ENCODE results near the gene NUTF2.
"Not testable (repeated sequence)": the region's sequence is repeated elsewhere in the genome, so short reads cannot be mapped to it uniquely, and the experiment has no call there.

Gene NUTF2

DNA sequence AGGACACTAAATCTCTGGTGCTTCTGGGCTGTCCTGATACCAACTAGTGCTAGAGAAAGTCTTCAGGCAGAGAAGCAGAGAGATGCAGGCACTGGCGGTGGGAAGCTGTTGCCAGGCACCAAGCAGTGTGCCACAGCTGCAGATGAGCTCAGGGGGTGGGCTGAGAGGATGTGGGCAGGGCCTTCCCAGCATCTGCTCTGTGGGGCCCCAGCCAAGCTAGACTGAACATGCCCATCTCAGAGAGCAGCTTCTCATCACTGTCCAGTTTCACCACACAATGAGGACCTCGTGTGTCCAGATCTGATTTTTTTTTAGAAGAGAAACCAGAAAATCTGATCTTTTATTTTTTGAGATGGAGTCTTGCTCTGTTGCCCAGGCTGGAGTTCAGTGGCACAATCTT, 63.4 kb downstream of the NUTF2 start:
- no peaks in the 10 kb centered on the region for H3K36me3 ChIP-seq (ENCODE audit: control insufficient read depth, insufficient read depth, low read length)
- peaks cover 75% of the 10 kb centered on the region for H3K79me2 ChIP-seq
- H3K4me2 ChIP-seq (ENCODE audit: low read length): no peak overlapping the region
- TF ChIP-seq, protein P1, sequence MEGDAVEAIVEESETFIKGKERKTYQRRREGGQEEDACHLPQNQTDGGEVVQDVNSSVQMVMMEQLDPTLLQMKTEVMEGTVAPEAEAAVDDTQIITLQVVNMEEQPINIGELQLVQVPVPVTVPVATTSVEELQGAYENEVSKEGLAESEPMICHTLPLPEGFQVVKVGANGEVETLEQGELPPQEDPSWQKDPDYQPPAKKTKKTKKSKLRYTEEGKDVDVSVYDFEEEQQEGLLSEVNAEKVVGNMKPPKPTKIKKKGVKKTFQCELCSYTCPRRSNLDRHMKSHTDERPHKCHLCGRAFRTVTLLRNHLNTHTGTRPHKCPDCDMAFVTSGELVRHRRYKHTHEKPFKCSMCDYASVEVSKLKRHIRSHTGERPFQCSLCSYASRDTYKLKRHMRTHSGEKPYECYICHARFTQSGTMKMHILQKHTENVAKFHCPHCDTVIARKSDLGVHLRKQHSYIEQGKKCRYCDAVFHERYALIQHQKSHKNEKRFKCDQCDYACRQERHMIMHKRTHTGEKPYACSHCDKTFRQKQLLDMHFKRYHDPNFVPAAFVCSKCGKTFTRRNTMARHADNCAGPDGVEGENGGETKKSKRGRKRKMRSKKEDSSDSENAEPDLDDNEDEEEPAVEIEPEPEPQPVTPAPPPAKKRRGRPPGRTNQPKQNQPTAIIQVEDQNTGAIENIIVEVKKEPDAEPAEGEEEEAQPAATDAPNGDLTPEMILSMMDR (IDR thresholded peaks at IDR 0.05): no peak
- no peaks in the 10 kb centered on the region for H3K27me3 ChIP-seq (ENCODE audit: control insufficient read depth, insufficient read depth, low read length)
- no peaks in the 10 kb centered on the region for H3K9me3 ChIP-seq (ENCODE audit: control insufficient read depth, low read length)
- no peaks in the 10 kb centered on the region for H3K4me1 ChIP-seq
- no peak overlapping the region for H2AFZ ChIP-seq
- no peak overlapping the region for H3K27ac ChIP-seq
- no peak overlapping the region for H3K4me3 ChIP-seq (ENCODE audit: low read depth, low read length)
- H3K9ac ChIP-seq: no peak overlapping the region

DNA sequence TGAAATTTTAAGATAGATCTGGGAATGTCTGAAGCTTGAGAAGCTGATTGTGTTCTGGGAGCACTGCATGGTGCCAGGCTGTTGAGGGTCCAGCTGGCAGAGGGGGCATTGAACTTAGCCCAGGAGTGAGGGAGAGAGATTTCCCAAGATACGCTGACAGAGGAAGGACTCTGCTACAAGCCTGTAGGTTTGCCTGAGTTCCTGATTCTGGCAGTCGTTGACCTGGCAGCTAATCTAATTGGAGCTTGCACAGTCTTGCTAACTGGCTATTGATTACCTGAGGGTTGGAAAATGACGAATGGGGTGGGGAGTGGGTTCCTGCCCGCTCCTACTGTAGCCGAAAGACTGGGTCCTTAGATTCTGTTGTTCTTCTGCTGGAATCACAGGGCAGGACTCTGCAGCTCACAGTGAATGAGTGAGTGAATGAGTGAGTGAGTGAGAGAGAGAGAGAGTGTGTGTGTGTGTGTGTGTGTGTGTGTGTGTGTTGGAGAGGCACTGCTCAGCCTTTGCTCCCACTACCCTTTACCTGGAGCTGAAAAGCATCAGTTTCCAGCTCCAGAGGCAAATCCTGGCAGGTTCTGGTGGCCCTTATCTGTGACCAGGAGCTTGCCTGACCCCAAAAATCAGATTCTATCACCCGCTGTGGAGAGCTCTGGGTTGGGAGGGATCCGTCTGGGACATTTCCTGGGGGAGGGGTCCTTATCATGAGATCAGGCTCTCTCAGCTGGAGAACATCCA, 68.2 kb downstream of the NUTF2 start:
- TF ChIP-seq, protein P1 (IDR thresholded peaks at IDR 0.05): no peak

DNA sequence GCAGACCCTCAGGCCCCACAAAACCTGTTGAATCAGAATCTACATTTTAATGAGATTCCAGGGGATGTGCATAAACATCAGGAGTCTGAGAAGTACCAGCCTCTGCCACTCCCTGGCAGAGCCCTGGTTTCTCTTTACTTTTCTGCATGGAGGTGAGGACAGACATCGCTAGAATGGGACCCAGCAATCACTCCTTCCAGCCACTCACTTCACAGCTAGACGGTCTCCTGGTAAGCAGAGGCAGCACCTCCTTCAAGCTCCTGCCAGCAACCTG, 68.7 kb downstream of the NUTF2 start:
- H3K4me2 ChIP-seq (ENCODE audit: low read length); H3K9ac ChIP-seq; H3K27me3 ChIP-seq (ENCODE audit: control insufficient read depth, insufficient read depth, low read length); H3K36me3 ChIP-seq (ENCODE audit: control insufficient read depth, insufficient read depth, low read length); H3K9me3 ChIP-seq (ENCODE audit: control insufficient read depth, low read length); H2AFZ ChIP-seq; H3K4me3 ChIP-seq (ENCODE audit: low read depth, low read length); H3K27ac ChIP-seq: not testable (repeated sequence)
- peaks cover 82% of the 10 kb centered on the region for H3K79me2 ChIP-seq
- H3K4me1 ChIP-seq: peaks cover 13% of the 10 kb centered on the region

More for the DNA sequence above, 68.2 kb downstream of the NUTF2 start:
- Histone ChIP-seq H3K4me2 (ENCODE audit: low read length) (no peak overlapping the region), H3K4me1 (peaks cover 13% of the 10 kb centered on the region), H3K79me2 (peaks cover 80% of the 10 kb centered on the region), H2AFZ (no peak overlapping the region), H3K36me3 (ENCODE audit: control insufficient read depth, insufficient read depth, low read length) (no peaks in the 10 kb centered on the region), H3K4me3 (ENCODE audit: low read depth, low read length) (no peak overlapping the region), H3K9me3 (ENCODE audit: control insufficient read depth, low read length) (no peaks in the 10 kb centered on the region), H3K27me3 (ENCODE audit: control insufficient read depth, insufficient read depth, low read length) (no peaks in the 10 kb centered on the region), H3K27ac (no peak overlapping the region), H3K9ac (no peak overlapping the region)

DNA sequence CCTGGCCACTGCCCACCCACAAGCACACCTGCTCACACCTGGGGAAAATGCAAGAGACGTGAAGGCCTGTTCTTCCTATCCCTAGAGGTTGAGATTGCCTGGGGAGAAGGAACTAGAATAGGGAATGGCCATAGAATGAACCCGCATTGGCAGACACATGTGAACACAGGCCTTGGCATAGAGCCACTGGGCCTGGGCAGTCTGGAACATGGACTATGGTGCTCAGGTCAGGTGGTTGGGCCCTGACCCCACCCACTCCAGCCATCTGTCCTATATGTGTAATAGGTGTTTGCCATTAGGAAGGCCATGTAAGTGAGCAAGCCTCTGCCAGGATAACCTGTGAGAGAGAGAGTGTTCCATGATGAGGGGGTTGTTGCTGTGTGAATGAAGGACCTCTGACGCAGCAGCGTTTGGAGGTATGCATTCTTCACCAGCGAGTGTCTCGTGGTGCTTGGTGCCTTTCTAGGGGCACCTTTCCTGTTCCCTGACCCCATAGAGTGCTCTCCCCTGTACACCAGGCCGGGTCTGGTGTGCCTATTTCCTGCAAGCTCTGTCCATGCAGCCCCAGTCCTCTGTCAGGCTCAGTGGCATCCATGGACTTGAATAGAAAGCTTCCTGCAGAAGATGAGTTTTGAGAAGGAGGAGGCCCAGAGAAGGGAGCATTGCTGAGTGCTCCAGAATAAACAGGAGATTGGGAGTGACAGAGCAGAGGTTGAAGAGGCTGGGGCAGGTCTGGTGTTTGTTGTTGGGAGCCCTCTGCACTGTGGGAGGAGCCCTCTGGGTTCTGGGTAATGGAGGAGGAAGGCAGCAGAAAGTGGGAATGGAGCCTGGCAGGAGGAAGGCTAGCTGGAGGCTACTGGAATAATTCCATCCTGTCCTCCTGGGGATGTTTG, 69.3 kb downstream of the NUTF2 start:
- H2AFZ ChIP-seq: no peak overlapping the region
- peaks cover 80% of the 10 kb centered on the region for H3K79me2 ChIP-seq
- no peaks in the 10 kb centered on the region for H3K36me3 ChIP-seq (ENCODE audit: control insufficient read depth, insufficient read depth, low read length)
- no peak overlapping the region for H3K4me3 ChIP-seq (ENCODE audit: low read depth, low read length)
- peaks cover 13% of the 10 kb centered on the region for H3K4me1 ChIP-seq
- no peaks in the 10 kb centered on the region for H3K27me3 ChIP-seq (ENCODE audit: control insufficient read depth, insufficient read depth, low read length)
- H3K4me2 ChIP-seq (ENCODE audit: low read length): no peak overlapping the region
- no peaks in the 10 kb centered on the region for H3K9me3 ChIP-seq (ENCODE audit: control insufficient read depth, low read length)
- H3K27ac ChIP-seq: no peak overlapping the region
- TF ChIP-seq, protein P1 (IDR thresholded peaks at IDR 0.05): no peak
- no peak overlapping the region for H3K9ac ChIP-seq

DNA sequence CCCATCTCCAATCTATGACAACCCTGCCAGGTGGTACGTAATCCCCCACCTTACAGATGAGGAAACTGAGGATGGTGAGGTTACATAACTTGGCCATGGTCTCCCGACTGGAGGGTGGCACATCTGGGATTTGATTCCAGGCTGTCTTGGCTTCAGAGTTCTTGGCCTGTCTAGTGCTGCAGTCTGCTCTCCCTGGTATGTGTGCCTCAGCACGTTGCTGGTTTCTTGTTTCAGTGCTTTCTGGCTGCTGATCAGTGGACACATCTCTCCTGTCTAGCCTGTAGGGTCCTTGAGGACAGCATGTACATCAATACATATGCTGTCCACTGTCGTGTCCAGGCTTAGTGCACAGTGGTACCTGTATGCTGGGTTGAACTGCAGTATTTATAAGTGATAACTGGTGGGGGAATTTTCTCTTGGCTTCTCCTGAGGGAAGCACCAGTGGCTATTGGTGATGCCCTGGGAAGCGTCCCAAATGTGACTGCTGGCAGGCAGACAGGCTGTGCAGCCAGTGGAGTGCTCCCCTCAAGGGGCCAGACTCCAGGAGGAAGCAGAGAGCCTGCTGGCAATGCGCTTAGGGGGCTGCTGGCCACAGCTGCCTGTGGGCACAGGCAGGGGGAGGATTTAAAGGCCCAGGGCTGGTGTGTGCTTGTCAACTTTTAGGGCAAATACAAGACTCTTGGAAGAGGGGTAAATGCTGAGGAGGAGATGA, 70.6 kb downstream of the NUTF2 start:
- H3K4me1 ChIP-seq: peaks cover 13% of the 10 kb centered on the region
- no peaks in the 10 kb centered on the region for H3K27me3 ChIP-seq (ENCODE audit: control insufficient read depth, insufficient read depth, low read length)
- H2AFZ ChIP-seq: no peak overlapping the region
- H3K4me2 ChIP-seq (ENCODE audit: low read length): no peak overlapping the region
- H3K79me2 ChIP-seq: peaks cover 77% of the 10 kb centered on the region
- H3K4me3 ChIP-seq (ENCODE audit: low read depth, low read length): no peak overlapping the region
- H3K9me3 ChIP-seq (ENCODE audit: control insufficient read depth, low read length): no peaks in the 10 kb centered on the region
- TF ChIP-seq, protein P1 (IDR thresholded peaks at IDR 0.05): no peak
- H3K27ac ChIP-seq: peak overlapping the region; percentile 52
- H3K9ac ChIP-seq: no peak overlapping the region
- H3K36me3 ChIP-seq (ENCODE audit: control insufficient read depth, insufficient read depth, low read length): no peaks in the 10 kb centered on the region
